ENCODE results near the gene ZNF471. TPM values are rescaled to one million over a fixed set of nuclear protein-coding genes. Genes with fewer than 3 reads are reported as not detected.

ZNF471 gene
- under 1 TPM; 0.24 to 0.39 TPM for total RNA-seq

DNA sequence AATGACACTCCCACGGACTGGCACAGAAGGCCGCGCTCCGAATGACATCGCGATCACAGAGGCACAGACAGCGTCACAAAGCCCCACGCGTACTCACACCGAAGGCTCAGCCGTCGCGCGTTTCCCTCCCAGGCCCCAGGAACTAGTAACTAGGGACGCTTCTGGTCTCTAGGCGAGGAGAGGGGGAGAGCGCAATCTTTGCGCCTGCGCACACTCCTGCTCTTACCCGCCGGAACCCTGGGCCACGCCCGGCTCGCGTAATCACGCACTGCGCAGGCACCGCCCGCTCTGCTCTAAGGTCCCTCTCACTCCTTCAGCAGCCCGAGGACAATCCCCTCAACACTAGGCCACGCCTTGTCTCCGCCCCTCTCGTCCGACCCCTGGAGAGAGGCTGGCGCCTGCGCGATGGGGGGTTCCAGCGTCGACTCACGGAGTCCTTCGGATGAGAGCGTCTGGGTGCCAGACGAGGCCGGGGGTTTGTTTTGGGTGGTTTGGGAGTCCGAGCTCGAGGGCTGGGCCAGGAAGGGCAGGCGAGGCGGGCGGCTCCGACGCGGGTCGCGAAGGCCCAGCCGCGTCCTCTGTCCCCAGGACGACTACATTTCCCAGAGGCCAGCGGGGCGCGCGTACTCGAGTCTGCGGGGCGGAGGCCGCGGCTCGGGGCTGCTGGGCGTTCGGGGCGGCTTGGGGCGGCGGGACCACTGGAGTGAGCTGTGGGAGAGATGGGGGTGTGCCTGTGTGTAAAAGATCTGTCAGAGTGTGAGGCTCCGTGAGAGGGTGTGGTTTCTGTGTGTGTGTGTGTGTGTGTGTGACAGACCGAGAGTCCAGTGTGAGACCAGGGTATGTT lies at the start of gene ZNF471:
TSS of gene ZNF471 (plus strand) at position 410 of the 844 bp plus-strand sequence. CDS start 3,717 bp downstream, outside the sequence.
- DNase-seq: peak; percentile 79
- Mint-ChIP-seq H3K36me3 (peaks cover 20% of the 10 kb centered on the region), H3K9me3 (peaks cover 24% of the 10 kb centered on the region), H3K4me3 (peak within 1 kb of the TSS; percentile 33), H3K27me3 (peaks cover 8% of the 10 kb centered on the region), H3K27ac (peak within 1 kb of the TSS; percentile 72), H3K4me1 (ENCODE audit: low read depth) (peaks cover 5% of the 10 kb centered on the region)
- ChIA-PET POLR2A (no interaction called here), CTCF (no interaction called here)
- intact Hi-C loops (cut with micrococcal nuclease): no loop called here

- H3K9me3 Mint-ChIP-seq: peaks cover 81% of the 10 kb centered on the region
These were observed 33.3 kb upstream of the ZNF471 start for GRCh38 chr19:56474308-56474707.

DNA sequence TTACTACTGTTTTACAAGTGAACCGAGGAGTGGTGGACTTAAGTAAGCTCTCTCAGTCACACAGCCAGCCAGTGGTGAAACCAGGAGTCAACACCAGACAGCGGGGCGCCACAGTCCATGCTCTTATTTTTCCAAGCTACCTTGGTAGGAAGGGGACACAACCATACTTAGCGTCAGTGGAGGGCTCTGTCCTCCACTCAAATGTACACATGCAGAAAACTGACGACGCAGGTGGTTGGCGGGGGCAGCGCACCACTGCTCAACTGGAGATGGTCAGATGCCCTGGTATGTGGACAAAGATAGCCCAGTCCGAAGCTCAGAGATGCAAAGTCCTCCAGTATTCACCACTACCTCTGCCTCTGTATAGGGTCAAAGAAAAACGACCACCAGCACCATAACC lies 31.6 kb upstream of the ZNF471 start:
- no peak overlapping the region for H3K4me3 Mint-ChIP-seq
- ChIA-PET CTCF (no interaction called here), POLR2A (no interaction called here)
- peaks cover 20% of the 10 kb centered on the region for H3K27me3 Mint-ChIP-seq
- intact Hi-C loops (cut with micrococcal nuclease): no loop called here
- H3K4me1 Mint-ChIP-seq (ENCODE audit: low read depth): peaks cover 9% of the 10 kb centered on the region
- H3K27ac Mint-ChIP-seq: no peak overlapping the region
- peaks cover 35% of the 10 kb centered on the region for H3K36me3 Mint-ChIP-seq
- peaks cover 78% of the 10 kb centered on the region for H3K9me3 Mint-ChIP-seq
- no peak for DNase-seq

More at GRCh38 chr19:56474308-56474707, 33.3 kb upstream of the ZNF471 start:
- ChIA-PET POLR2A (no interaction called here), CTCF (no interaction called here)
- intact Hi-C loops (cut with micrococcal nuclease): no loop called here
- Mint-ChIP-seq H3K36me3 (peaks cover 32% of the 10 kb centered on the region), H3K27me3 (peaks cover 17% of the 10 kb centered on the region), H3K4me1 (ENCODE audit: low read depth) (peaks cover 9% of the 10 kb centered on the region), H3K4me3 (no peak overlapping the region), H3K27ac (no peak overlapping the region)
- no peak for DNase-seq

- peak; percentile 9 for DNase-seq
- H3K36me3 Mint-ChIP-seq: peaks cover 35% of the 10 kb centered on the region
- intact Hi-C loops (cut with micrococcal nuclease): no loop called here
- ChIA-PET CTCF (no interaction called here), POLR2A (no interaction called here)
- H3K27ac Mint-ChIP-seq: no peak within 1 kb of the TSS
- H3K27me3 Mint-ChIP-seq: peaks cover 20% of the 10 kb centered on the region
- H3K4me1 Mint-ChIP-seq (ENCODE audit: low read depth): peaks cover 9% of the 10 kb centered on the region
- peak within 1 kb of the TSS; percentile 71 for H3K4me3 Mint-ChIP-seq
- peaks cover 74% of the 10 kb centered on the region for H3K9me3 Mint-ChIP-seq
These were observed 30.8 kb upstream of the ZNF471 start, which contains the start of gene ZNF667 for GRCh38 chr19:56476651-56477428. Gene ZNF667, minus strand, starts transcription at chr19:56477345. Its CDS starts 14,975 bp downstream, at chr19:56462370.

GRCh38 chr19:56477429-56478338 lies 30.0 kb upstream of the ZNF471 start:
- ChIA-PET POLR2A (no interaction called here), CTCF (no interaction called here)
- intact Hi-C loops (cut with micrococcal nuclease): no loop called here
- peaks cover 31% of the 10 kb centered on the region for H3K36me3 Mint-ChIP-seq
- peaks cover 9% of the 10 kb centered on the region for H3K4me1 Mint-ChIP-seq (ENCODE audit: low read depth)
- peak; percentile 27 for DNase-seq
- H3K4me3 Mint-ChIP-seq: peak overlapping the region; percentile 71
- H3K27me3 Mint-ChIP-seq: peaks cover 20% of the 10 kb centered on the region
- peaks cover 71% of the 10 kb centered on the region for H3K9me3 Mint-ChIP-seq
- no peak overlapping the region for H3K27ac Mint-ChIP-seq

DNA sequence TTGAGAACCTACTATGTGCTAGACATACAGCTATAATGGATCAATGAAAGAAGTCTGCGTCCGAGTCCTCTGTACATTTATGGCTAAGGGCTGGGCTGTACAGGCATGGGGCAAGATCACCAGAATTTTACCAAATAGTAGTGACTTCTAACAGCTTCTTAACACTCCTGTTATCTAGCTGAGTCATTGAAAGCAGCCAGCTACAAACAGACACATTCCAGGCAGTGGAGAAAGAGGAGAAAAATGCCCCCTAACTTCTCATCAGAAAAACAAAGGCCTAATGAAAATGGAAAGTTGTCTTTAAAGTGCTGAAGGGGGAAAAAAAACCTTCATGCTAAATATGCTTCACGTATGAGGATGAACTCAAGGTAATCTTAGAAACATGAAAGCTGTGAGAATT lies 16.3 kb upstream of the ZNF471 start:
- ChIA-PET CTCF (no interaction called here), POLR2A (no interaction called here)
- peaks cover 74% of the 10 kb centered on the region for H3K9me3 Mint-ChIP-seq
- no peaks in the 10 kb centered on the region for H3K4me1 Mint-ChIP-seq (ENCODE audit: low read depth)
- intact Hi-C loops (cut with micrococcal nuclease): no loop called here
- H3K27me3 Mint-ChIP-seq: no peaks in the 10 kb centered on the region
- no peak for DNase-seq
- no peak overlapping the region for H3K27ac Mint-ChIP-seq
- no peaks in the 10 kb centered on the region for H3K36me3 Mint-ChIP-seq
- no peak overlapping the region for H3K4me3 Mint-ChIP-seq

DNA sequence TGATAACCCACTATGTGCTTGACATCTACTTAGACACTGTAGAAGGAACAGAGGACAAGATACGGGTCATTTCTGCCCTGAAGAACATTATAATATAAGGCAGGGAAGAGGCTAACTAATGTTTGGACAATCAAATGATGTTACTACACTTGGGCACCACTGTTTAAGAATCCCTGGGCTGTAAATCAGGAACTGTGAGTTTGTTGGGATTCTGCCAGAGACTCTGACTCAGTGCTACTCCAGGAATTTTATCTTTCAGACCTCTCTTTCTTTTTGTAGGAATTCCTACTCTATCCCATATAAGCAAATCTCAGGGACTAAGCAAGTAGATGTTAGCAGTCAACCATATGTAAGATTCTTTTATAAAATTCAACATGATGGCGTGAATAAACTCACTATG lies 3.1 kb upstream of the ZNF471 start:
- Mint-ChIP-seq H3K9me3 (peaks cover 44% of the 10 kb centered on the region), H3K4me3 (no peak overlapping the region), H3K36me3 (peaks cover 24% of the 10 kb centered on the region), H3K27ac (no peak overlapping the region), H3K27me3 (peaks cover 8% of the 10 kb centered on the region), H3K4me1 (ENCODE audit: low read depth) (peaks cover 5% of the 10 kb centered on the region)
- intact Hi-C loops (cut with micrococcal nuclease): no loop called here
- no peak for DNase-seq
- ChIA-PET CTCF (no interaction called here), POLR2A (no interaction called here)

- peaks cover 5% of the 10 kb centered on the region for H3K4me1 Mint-ChIP-seq (ENCODE audit: low read depth)
- ChIA-PET POLR2A (no interaction called here), CTCF (no interaction called here)
- peaks cover 24% of the 10 kb centered on the region for H3K9me3 Mint-ChIP-seq
- no peak for DNase-seq
- H3K27ac Mint-ChIP-seq: no peak overlapping the region
- H3K36me3 Mint-ChIP-seq: peaks cover 18% of the 10 kb centered on the region
- intact Hi-C loops (cut with micrococcal nuclease): no loop called here
- H3K27me3 Mint-ChIP-seq: peaks cover 8% of the 10 kb centered on the region
- H3K4me3 Mint-ChIP-seq: no peak overlapping the region
These were observed 679 bp downstream of the ZNF471 start for GRCh38 chr19:56508290-56508778.

- Mint-ChIP-seq H3K4me3 (no peak overlapping the region), H3K4me1 (ENCODE audit: low read depth) (no peaks in the 10 kb centered on the region), H3K27ac (no peak overlapping the region), H3K36me3 (peaks cover 39% of the 10 kb centered on the region), H3K9me3 (peaks cover 89% of the 10 kb centered on the region), H3K27me3 (peaks cover 1% of the 10 kb centered on the region)
- CTCF ChIA-PET: no interaction called here
- DNase-seq: no peak
- POLR2A ChIA-PET: no interaction called here
- intact Hi-C loops (cut with micrococcal nuclease): no loop called here
These were observed 17.7 kb downstream of the ZNF471 start for GRCh38 chr19:56525214-56525860.

DNA sequence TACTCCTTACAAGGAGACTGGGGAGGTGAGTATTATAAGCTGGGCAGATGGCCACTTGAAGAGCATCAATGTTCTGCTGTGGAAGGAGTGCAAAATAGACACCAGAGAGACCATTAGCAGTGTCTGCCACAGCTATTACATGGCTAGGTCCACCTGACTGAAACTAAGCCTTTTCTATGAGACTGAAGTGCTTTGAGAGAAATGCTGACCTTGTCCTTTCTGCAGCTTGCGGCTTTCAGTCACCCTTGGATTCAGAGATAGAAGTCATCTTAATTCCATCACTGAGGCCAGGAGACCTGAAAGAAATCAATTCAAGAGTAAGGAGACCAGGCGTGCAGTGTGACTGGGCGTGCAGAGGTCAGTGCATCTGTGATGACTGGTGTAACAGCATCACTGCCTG lies 29.8 kb downstream of the ZNF471 start:
- H3K9me3 Mint-ChIP-seq: peaks cover 78% of the 10 kb centered on the region
- intact Hi-C loops (cut with micrococcal nuclease): no loop called here
- no peak for DNase-seq
- peak overlapping the region; percentile 86 for H3K27ac Mint-ChIP-seq
- H3K4me3 Mint-ChIP-seq: peak overlapping the region; percentile 78
- peaks cover 15% of the 10 kb centered on the region for H3K4me1 Mint-ChIP-seq (ENCODE audit: low read depth)
- peaks cover 45% of the 10 kb centered on the region for H3K36me3 Mint-ChIP-seq
- POLR2A ChIA-PET: no interaction called here
- CTCF ChIA-PET: no interaction called here
- H3K27me3 Mint-ChIP-seq: peaks cover 6% of the 10 kb centered on the region

- intact Hi-C loops (cut with micrococcal nuclease): loop anchor here (1.0 kb wide), 2 partner anchors 57 to 135 kb away; partner anchors contain the start of gene ZNF71
- Mint-ChIP-seq H3K4me1 (ENCODE audit: low read depth) (peaks cover 15% of the 10 kb centered on the region), H3K27ac (peak overlapping the region; percentile 86), H3K27me3 (peaks cover 6% of the 10 kb centered on the region), H3K9me3 (peaks cover 74% of the 10 kb centered on the region), H3K4me3 (peak overlapping the region; percentile 78), H3K36me3 (peaks cover 46% of the 10 kb centered on the region)
- CTCF ChIA-PET: no interaction called here
- POLR2A ChIA-PET: no interaction called here
- DNase-seq: peak; percentile 92
These were observed 30.7 kb downstream of the ZNF471 start for GRCh38 chr19:56538254-56538760.
